ENCODE results near the gene DNASE1L3.
"Not testable (repeated sequence)": the region's sequence is repeated elsewhere in the genome, so short reads cannot be mapped to it uniquely, and the experiment has no call there.

The DNASE1L3 gene

GRCh38 chr3:58207954-58208353 is 2.8 kb downstream of the DNASE1L3 start:
- H3K4me3 ChIP-seq (replicated peaks; ENCODE audit: low read depth, low read length), result no peak overlapping the region
- DNase-seq (ENCODE audit: extremely low read depth, low read depth), result no peak
- TF ChIP-seq CTCF (IDR thresholded peaks at IDR 0.05; ENCODE audit: low read depth, low read length, missing control alignments), result no peak

- no peak for DNase-seq (ENCODE audit: extremely low read depth, low read depth)
- TF ChIP-seq CTCF (IDR thresholded peaks at IDR 0.05; ENCODE audit: low read depth, low read length, missing control alignments), result no peak
- H3K4me3 ChIP-seq (replicated peaks; ENCODE audit: low read depth, low read length), result no peak overlapping the region
Observed at GRCh38 chr3:58206406-58207011, 4.3 kb downstream of the DNASE1L3 start.

GRCh38 chr3:58205981-58206380 is 4.8 kb downstream of the DNASE1L3 start:
- TF ChIP-seq CTCF (IDR thresholded peaks at IDR 0.05; ENCODE audit: low read depth, low read length, missing control alignments), result no peak
- H3K4me3 ChIP-seq (replicated peaks; ENCODE audit: low read depth, low read length), result no peak overlapping the region
- DNase-seq (ENCODE audit: extremely low read depth, low read depth), result no peak

- no peak overlapping the region for H3K4me3 ChIP-seq (replicated peaks; ENCODE audit: low read depth, low read length)
- no peak for DNase-seq (ENCODE audit: extremely low read depth, low read depth)
- TF ChIP-seq CTCF (IDR thresholded peaks at IDR 0.05; ENCODE audit: low read depth, low read length, missing control alignments), result no peak
Observed at GRCh38 chr3:58204720-58205119, 6.1 kb downstream of the DNASE1L3 start.

- TF ChIP-seq CTCF (IDR thresholded peaks at IDR 0.05; ENCODE audit: low read depth, low read length, missing control alignments), result no peak
- no peak for DNase-seq (ENCODE audit: extremely low read depth, low read depth)
- H3K4me3 ChIP-seq (replicated peaks; ENCODE audit: low read depth, low read length), result no peak overlapping the region
Observed at GRCh38 chr3:58203541-58203940, 7.2 kb downstream of the DNASE1L3 start.

GRCh38 chr3:58202917-58203360 is 7.8 kb downstream of the DNASE1L3 start:
- no peak for DNase-seq (ENCODE audit: extremely low read depth, low read depth)
- no peak for TF ChIP-seq CTCF (IDR thresholded peaks at IDR 0.05; ENCODE audit: low read depth, low read length, missing control alignments)
- H3K4me3 ChIP-seq (replicated peaks; ENCODE audit: low read depth, low read length), result no peak overlapping the region

- DNase-seq (ENCODE audit: extremely low read depth, low read depth); H3K4me3 ChIP-seq (replicated peaks; ENCODE audit: low read depth, low read length): not testable (repeated sequence)
Observed at GRCh38 chr3:58201451-58201850, 9.3 kb downstream of the DNASE1L3 start.
